Brain pericyte (primary cell): ENCODE results near the gene SPTB.
A peak's percentile ranks its signal among the peaks of the same experiment; 100 is the strongest.

Source experiments
- DNase-seq: peaks from one replicate; pipeline ENCODE4 v3.0.0-alpha.2; 2012; ENCODE audit warnings: low read depth, low spot score

Gene SPTB

GRCh38 chr14:64766430-64767151 is 113.1 kb downstream of the SPTB start:
- DNase-seq: no peak

- DNase-seq: no peak
Observed at GRCh38 chr14:64765740-64766302, 113.9 kb downstream of the SPTB start.

GRCh38 chr14:64764641-64765520 is 114.8 kb downstream of the SPTB start:
- DNase-seq: no peak

- peak; percentile 60 for DNase-seq
Observed at GRCh38 chr14:64763801-64764621, 115.7 kb downstream of the SPTB start.

GRCh38 chr14:64763085-64763782 is 116.5 kb downstream of the SPTB start:
- DNase-seq: no peak

GRCh38 chr14:64762044-64763034 is 117.4 kb downstream of the SPTB start:
- DNase-seq: peak; percentile 88

GRCh38 chr14:64761441-64762043 is 118.2 kb downstream of the SPTB start:
- no peak for DNase-seq

GRCh38 chr14:64760916-64761315 is 118.8 kb downstream of the SPTB start:
- no peak for DNase-seq

- no peak for DNase-seq
Observed at GRCh38 chr14:64760146-64760755, 119.5 kb downstream of the SPTB start.

GRCh38 chr14:64759555-64759938 is 120.2 kb downstream of the SPTB start:
- DNase-seq: no peak

- no peak for DNase-seq
Observed at GRCh38 chr14:64758691-64759554, 120.8 kb downstream of the SPTB start.

- DNase-seq: no peak
Observed at GRCh38 chr14:64758025-64758521, 121.6 kb downstream of the SPTB start.

GRCh38 chr14:64757601-64758000 is 122.1 kb downstream of the SPTB start:
- no peak for DNase-seq

GRCh38 chr14:64756712-64757111 is 123.0 kb downstream of the SPTB start:
- no peak for DNase-seq

GRCh38 chr14:64755781-64756221 is 123.9 kb downstream of the SPTB start:
- no peak for DNase-seq

- no peak for DNase-seq
Observed at GRCh38 chr14:64754685-64755084, 125.0 kb downstream of the SPTB start.

GRCh38 chr14:64753999-64754398 is 125.7 kb downstream of the SPTB start:
- no peak for DNase-seq

GRCh38 chr14:64753374-64753773 is 126.3 kb downstream of the SPTB start:
- no peak for DNase-seq
